Esophagus (tissue), 2 donors: ENCODE results near the gene TBX5. TPM values are rescaled to one million over a fixed set of nuclear protein-coding genes. Genes with fewer than 3 reads are reported as not detected.
"Not testable (repeated sequence)": the region's sequence is repeated elsewhere in the genome, so short reads cannot be mapped to it uniquely, and the experiment has no call there.

Source experiments
- H3K27ac ChIP-seq, 2 donors: one replicate each; pipeline ENCODE4 v1.5.1; 2013; ENCODE audit warnings: low read depth in 2 of 2, mild to moderate bottlenecking in 2 of 2, inconsistent platforms in 1 of 2, low read length in 1 of 2, moderate library complexity in 1 of 2
- H3K27me3 ChIP-seq, 2 donors: one replicate each; pipeline ENCODE4 v1.6.1; 2013; ENCODE audit warnings: low read length in 2 of 2, control low read depth in 1 of 2, mild to moderate bottlenecking in 1 of 2; ENCODE audit not compliant: insufficient read depth in 2 of 2, control insufficient read depth in 1 of 2
- H3K36me3 ChIP-seq, 2 donors: one replicate each; pipeline ENCODE4 v1.6.1; 2013; ENCODE audit warnings: low read length in 1 of 2; ENCODE audit not compliant: control insufficient read depth in 2 of 2, insufficient read depth in 2 of 2
- H3K4me1 ChIP-seq, 2 donors: one replicate each; pipeline ENCODE4 v1.6.1; 2013; ENCODE audit warnings: low read length in 1 of 2; ENCODE audit not compliant: control insufficient read depth in 2 of 2, insufficient read depth in 2 of 2
- H3K4me3 ChIP-seq, 2 donors: one replicate each; pipeline ENCODE4 v1.5.1; 2013; ENCODE audit warnings: low read length in 2 of 2, mild to moderate bottlenecking in 2 of 2, low read depth in 1 of 2, moderate library complexity in 1 of 2
- H3K9me3 ChIP-seq, 2 donors: one replicate each; pipeline ENCODE4 v1.6.1; 2013; ENCODE audit warnings: mild to moderate bottlenecking in 2 of 2, low read depth in 1 of 2, low read length in 1 of 2, moderate library complexity in 1 of 2; ENCODE audit not compliant: control insufficient read depth in 2 of 2, insufficient read depth in 1 of 2
- WGBS, 2 donors: extraction: QIAGEN DNeasy Blood & Tissue Kit; methylation state at CpG; one replicate each; pipeline ENCODE4 v1.1.7; 2013; 5-methylcytosine and 5-hydroxymethylcytosine counted together
- polyA plus RNA-seq, 2 donors: library from polyadenylated mRNA; stranded (reverse); fragments of 200-250 nt; gene quantifications; one replicate each; pipeline ENCODE4 v1.2.3, GENCODE V29; 2013
- donor health status: healthy with polysubstance abuse.
- donor health status: Bipolar disorder and iron deficiency.

The TBX5 gene
- polyA plus RNA-seq, 2 donors, result 0.51 to 1.2 TPM

DNA sequence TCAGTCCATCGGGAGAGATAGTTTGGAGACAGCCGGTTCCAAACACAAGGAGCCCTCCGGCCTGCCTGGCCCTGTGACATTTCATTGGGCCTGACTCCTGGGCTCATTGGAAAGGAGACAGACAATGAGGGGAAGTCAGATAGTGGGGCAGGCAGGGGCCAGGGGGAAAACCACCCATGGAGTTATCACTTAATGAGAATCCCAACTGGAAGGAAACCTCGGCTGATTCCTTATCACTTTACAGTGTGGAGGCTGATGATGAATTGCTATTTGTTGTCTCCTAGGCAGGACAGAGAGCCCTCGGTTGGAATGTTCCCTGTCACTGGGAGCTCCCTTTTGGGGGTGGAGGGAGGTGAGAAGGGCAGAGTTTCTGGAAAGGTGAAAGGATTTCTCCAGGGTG is 44.4 kb downstream of the TBX5 start:
- Histone ChIP-seq H3K27me3 (no peaks in the 10 kb centered on the region), H3K36me3 (no peaks in the 10 kb centered on the region), H3K4me3 (no peak overlapping the region), H3K27ac (no peak overlapping the region), H3K9me3 (no peaks in the 10 kb centered on the region), H3K4me1 (peaks cover 0 to 2% of the 10 kb centered on the region in 2 donors)
- WGBS, 2 donors, result 33 to 35% methylated on average over 5 of the region's 5 CpGs

DNA sequence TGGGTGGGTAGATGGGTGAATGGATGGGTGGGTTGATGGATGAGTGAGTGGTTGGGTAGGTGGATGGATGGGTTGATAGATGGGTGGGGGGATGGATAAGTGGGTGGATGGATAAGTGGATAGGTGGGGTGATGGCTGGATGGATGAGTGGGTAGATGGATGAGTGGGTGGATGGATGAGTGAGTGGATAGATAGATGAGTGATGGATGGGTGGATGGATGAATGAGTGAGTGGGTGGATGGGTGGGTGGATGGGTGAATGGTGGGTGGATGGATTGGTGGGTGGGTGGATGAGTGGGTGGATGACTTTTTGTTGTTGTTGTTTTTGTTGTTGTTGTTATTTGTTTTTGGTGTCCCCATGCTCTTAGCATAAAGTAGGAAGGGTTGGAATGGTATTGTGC is 45.5 kb downstream of the TBX5 start:
- Histone ChIP-seq H3K27ac (no peak overlapping the region), H3K27me3 (no peaks in the 10 kb centered on the region), H3K36me3 (no peaks in the 10 kb centered on the region), H3K4me3 (no peak overlapping the region), H3K9me3 (no peaks in the 10 kb centered on the region), H3K4me1 (peaks cover 0 to 2% of the 10 kb centered on the region in 2 donors)

DNA sequence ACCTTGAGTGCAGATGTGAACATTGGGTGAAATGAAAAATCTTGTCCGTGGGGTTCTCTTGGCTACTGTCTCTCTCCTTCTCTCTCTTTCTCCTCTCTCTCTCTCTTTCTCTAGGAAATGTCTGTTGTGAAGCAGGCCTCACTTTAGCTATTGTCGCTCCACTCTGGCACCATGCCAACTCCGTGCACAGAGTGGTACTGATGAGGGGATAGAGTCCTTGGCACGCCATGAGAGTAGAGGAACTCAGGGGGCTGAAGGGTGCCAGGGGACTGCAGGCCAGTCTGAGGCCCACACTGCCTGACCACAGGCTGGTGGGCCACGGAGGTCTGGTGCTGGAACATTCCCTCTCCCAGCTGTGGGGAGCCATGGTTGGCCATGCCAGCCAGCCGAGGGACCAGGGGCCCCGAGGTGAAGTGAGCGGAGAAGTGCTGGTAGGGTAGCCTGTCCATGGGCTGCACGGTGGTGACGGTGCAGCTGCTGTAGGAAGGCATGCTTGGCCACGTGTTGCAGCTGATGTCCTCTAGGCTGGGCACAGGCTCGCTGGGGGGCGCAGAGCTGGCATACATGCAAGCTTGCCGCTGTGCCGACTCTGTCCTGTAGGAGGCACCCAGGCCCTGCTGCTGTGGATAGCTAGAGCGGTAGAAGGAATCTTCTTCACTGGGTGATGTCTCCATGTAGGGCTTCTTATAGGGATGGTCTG is 50.4 kb downstream of the TBX5 start:
- Histone ChIP-seq H3K4me3 (no peak overlapping the region), H3K9me3 (no peaks in the 10 kb centered on the region), H3K4me1 (no peaks in the 10 kb centered on the region), H3K36me3 (no peaks in the 10 kb centered on the region), H3K27me3 (no peaks in the 10 kb centered on the region), H3K27ac (no peak overlapping the region)
- WGBS, 2 donors, result 63 to 65% methylated on average over 16 of the region's 16 CpGs

DNA sequence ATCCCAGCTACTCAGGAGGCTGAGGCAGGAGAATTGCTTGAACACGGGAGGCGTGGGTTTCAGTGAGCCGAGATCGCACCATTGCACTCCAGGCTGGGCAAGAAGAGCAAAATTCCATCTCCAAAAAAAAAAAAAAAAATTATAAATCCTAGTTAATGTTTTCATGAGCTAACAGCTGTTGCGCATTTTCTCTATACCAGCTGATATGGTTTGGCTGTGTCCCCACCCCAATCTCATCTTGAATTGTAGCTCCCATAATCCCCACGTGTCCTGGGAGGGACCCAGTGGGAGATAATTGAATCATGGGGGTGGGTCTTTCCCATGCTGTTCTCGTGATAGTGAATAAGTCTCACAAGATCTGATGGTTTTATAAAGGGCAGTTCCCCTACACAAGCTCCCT is 56.7 kb downstream of the TBX5 start:
- H3K9me3 ChIP-seq, H3K27ac ChIP-seq, H3K36me3 ChIP-seq, H3K4me3 ChIP-seq, H3K27me3 ChIP-seq, H3K4me1 ChIP-seq: not testable (repeated sequence)
- 66 to 72% methylated on average over 7 of the region's 7 CpGs for WGBS, 2 donors

DNA sequence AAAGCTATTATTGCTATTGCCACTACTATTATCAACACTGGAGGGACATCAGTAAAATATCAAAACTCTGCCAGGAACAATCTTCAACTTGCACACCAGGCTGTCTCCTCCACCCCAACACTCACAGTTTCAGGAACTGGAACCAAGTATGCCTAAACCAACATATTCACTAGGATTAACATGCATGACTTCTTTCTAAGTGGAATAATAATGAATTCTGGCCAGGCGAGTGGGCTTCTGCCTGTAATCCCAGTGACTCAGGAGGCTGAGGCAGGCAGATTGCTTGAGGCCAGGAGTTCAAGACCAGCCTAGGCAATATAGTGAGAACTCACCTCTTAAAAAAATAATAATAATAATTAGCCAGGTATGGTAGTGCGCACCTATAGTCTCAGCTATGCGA is 58.1 kb downstream of the TBX5 start:
- Histone ChIP-seq H3K36me3 (no peaks in the 10 kb centered on the region), H3K27me3 (no peaks in the 10 kb centered on the region), H3K4me1 (no peaks in the 10 kb centered on the region), H3K27ac (no peak overlapping the region), H3K9me3 (no peaks in the 10 kb centered on the region), H3K4me3 (no peak overlapping the region)
- WGBS, 2 donors, result 85% methylated on average over 3 of the region's 3 CpGs

DNA sequence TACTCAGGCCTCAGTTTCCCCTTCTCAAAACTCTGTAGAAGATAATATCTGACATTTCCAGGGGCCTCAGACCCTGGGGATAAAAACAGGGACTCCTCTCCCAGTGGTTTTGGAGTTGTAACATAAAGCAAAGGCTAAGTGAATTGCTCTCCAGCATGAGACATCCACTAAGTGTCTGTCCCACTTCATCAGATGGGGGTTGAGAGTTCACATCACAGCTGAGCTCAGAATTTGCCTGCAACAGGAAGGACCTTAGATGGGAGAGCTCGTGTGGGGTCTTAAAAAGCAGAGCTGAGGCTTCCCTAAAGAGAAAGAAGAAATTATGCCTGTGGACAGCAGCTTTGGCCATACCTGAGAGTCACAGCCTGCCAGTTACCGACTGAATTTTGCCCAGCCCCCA is 61.1 kb downstream of the TBX5 start:
- Histone ChIP-seq H3K4me1 (no peaks in the 10 kb centered on the region), H3K9me3 (no peaks in the 10 kb centered on the region), H3K27ac (no peak overlapping the region), H3K27me3 (no peaks in the 10 kb centered on the region), H3K4me3 (no peak overlapping the region), H3K36me3 (no peaks in the 10 kb centered on the region)
- 54 to 58% methylated on average over 2 of the region's 2 CpGs for WGBS, 2 donors

DNA sequence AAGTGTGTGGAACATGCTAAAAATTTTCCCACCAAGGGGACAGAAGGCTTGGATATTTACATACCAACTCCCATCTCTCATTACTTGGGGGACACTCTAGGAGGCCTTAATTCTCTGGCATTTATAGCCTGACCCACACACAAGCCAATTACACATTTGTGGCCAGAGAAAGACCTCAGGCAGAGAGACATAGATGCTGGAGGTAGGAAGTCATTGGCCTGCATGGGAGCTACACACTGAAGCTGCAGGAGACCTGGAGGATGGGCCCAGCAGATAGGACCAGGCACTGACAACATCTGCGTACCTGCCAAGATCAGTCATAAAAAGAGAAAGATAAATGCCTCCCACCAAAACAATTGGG is 61.7 kb downstream of the TBX5 start:
- 85 to 91% methylated on average over 1 of the region's 1 CpG for WGBS, 2 donors
- Histone ChIP-seq H3K9me3 (no peaks in the 10 kb centered on the region), H3K36me3 (no peaks in the 10 kb centered on the region), H3K4me3 (no peak overlapping the region), H3K27ac (no peak overlapping the region), H3K27me3 (no peaks in the 10 kb centered on the region), H3K4me1 (no peaks in the 10 kb centered on the region)

DNA sequence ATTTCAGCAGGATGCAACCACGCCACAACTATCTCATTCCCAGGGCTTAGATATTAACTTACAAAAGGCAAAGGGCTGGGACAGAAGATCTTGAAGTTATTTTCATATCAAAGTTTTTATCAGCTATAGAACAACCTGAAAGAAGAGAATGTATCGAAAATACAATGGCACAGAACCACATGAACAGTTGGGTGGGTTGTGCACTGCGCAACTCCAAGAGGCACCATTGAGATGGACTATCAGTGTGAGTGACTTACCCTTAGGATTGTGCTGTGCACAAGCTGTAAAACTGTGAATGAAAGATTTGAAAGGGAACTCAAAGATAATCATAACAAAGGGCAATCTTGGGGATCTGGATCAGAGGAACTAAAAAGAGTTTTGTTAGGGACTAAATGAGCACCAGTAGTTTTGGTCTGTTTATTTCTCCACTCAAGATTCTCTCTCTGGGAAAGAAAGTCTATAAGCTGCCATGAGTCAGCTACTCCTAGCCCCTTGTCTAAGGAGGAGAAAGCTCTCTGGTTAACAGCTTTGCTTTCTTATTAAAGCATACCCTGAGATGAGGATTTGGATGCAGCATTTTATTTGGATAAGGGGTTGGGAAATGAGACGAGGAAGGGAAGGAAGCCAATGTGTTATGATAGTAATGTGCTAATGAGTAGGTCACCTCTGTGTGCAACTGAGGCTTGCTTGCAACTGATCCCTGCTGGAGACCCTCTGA is 62.2 kb downstream of the TBX5 start:
- no peaks in the 10 kb centered on the region for H3K36me3 ChIP-seq
- no peaks in the 10 kb centered on the region for H3K4me1 ChIP-seq
- no peak overlapping the region for H3K27ac ChIP-seq
- H3K27me3 ChIP-seq, result no peaks in the 10 kb centered on the region
- WGBS, 2 donors, result 68 to 70% methylated on average over 4 of the region's 4 CpGs
- H3K4me3 ChIP-seq, result no peak overlapping the region
- H3K9me3 ChIP-seq, result no peaks in the 10 kb centered on the region

DNA sequence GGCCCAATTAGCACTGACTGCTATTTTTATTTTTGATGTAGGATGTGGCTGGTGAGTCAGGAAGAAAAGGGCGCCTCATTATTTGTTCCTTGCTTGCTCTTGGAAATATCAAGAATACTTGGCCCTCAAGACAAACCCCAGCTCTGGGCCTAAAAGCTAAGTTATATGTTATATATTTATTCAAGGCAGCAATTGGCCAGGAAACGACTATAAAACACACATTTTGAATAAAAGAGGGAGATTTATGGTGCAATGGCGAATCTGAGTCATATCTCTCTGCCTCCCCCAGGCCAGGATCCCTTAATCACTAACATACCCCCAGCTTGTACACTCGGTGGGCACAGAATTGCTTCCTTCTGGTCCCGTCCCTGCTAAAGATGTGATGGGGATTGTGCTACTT is 63.3 kb downstream of the TBX5 start:
- 63 to 68% methylated on average over 5 of the region's 5 CpGs for WGBS, 2 donors
- Histone ChIP-seq H3K4me3 (no peak overlapping the region), H3K9me3 (no peaks in the 10 kb centered on the region), H3K27me3 (no peaks in the 10 kb centered on the region), H3K4me1 (no peaks in the 10 kb centered on the region), H3K36me3 (no peaks in the 10 kb centered on the region), H3K27ac (no peak overlapping the region)

DNA sequence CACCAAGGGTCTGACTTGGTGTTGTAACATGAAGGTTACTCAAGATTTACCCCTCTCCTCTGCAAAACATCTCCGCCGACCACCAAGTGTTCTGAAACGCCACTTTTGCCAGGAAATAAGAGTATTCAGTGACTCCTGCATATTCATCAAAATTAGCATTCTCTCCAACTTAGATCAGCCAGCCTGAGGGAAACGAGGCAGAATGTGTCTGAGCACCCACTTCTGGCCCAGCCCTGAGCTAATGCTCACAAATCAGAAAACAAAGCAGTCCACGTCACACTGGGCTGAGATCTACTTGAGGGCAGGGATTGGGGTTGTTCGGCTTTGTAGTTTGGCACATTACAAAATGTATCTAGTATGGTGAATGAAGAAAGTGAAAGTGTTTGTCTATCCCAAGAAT is 64.3 kb downstream of the TBX5 start:
- WGBS, 2 donors, result 73 to 77% methylated on average over 6 of the region's 6 CpGs
- H3K36me3 ChIP-seq, result no peaks in the 10 kb centered on the region
- peaks cover 0 to 2% of the 10 kb centered on the region in 2 donors for H3K9me3 ChIP-seq
- no peak overlapping the region for H3K27ac ChIP-seq
- H3K27me3 ChIP-seq, result no peaks in the 10 kb centered on the region
- no peak overlapping the region for H3K4me3 ChIP-seq
- H3K4me1 ChIP-seq, result no peaks in the 10 kb centered on the region
